VCaP (cell line): ENCODE data around the gene MPG.

Source experiments
- H3K27ac ChIP-seq: fragments of 450-650 bp; 2 replicates; pipeline ENCODE4 v1.5.1; 2017
- CTCF ChIP-seq: fragments of 450-650 bp; conservative IDR thresholded peaks from 2 replicates; pipeline ENCODE4 v1.5.1; 2017; ENCODE audit warnings: mild to moderate bottlenecking, moderate library complexity

Gene MPG

GRCh38 chr16:104928-105327 is 26.9 kb downstream of the MPG start:
- no peak for TF ChIP-seq CTCF
- no peak overlapping the region for H3K27ac ChIP-seq

- no peak overlapping the region for H3K27ac ChIP-seq
- TF ChIP-seq CTCF = no peak
Measured at GRCh38 chr16:105521-105920, 27.5 kb downstream of the MPG start.

GRCh38 chr16:106623-107324 is 28.7 kb downstream of the MPG start:
- H3K27ac ChIP-seq = no peak overlapping the region
- peak; percentile 77 for TF ChIP-seq CTCF

GRCh38 chr16:112153-112840 is 34.3 kb downstream of the MPG start:
- no peak for TF ChIP-seq CTCF
- H3K27ac ChIP-seq = no peak overlapping the region

- no peak for TF ChIP-seq CTCF
- no peak overlapping the region for H3K27ac ChIP-seq
Measured at GRCh38 chr16:114327-114726, 36.3 kb downstream of the MPG start.

- no peak for TF ChIP-seq CTCF
- no peak overlapping the region for H3K27ac ChIP-seq
Measured at GRCh38 chr16:116015-116414, 38.0 kb downstream of the MPG start.

GRCh38 chr16:117379-118365 is 39.6 kb downstream of the MPG start:
- H3K27ac ChIP-seq = no peak overlapping the region
- TF ChIP-seq CTCF = peak; percentile 75
